Inferior parietal cortex (tissue), 1 donor: Measurements from ENCODE around the gene SPATA2.
"Not testable (repeated sequence)": the region's sequence is repeated elsewhere in the genome, so short reads cannot be mapped to it uniquely, and the experiment has no call there.

Experiments
- DNase-seq: peaks from one replicate; pipeline ENCODE4 v3.0.0-alpha.2; 2016; ENCODE audit errors: extremely low spot score

SPATA2 gene

GRCh38 chr20:49885558-49886332 is 29.6 kb downstream of the SPATA2 start:
- DNase-seq = no peak

GRCh38 chr20:49883246-49883802 is 32.0 kb downstream of the SPATA2 start:
- no peak for DNase-seq

GRCh38 chr20:49882171-49882970 is 33.0 kb downstream of the SPATA2 start:
- DNase-seq = no peak

DNA sequence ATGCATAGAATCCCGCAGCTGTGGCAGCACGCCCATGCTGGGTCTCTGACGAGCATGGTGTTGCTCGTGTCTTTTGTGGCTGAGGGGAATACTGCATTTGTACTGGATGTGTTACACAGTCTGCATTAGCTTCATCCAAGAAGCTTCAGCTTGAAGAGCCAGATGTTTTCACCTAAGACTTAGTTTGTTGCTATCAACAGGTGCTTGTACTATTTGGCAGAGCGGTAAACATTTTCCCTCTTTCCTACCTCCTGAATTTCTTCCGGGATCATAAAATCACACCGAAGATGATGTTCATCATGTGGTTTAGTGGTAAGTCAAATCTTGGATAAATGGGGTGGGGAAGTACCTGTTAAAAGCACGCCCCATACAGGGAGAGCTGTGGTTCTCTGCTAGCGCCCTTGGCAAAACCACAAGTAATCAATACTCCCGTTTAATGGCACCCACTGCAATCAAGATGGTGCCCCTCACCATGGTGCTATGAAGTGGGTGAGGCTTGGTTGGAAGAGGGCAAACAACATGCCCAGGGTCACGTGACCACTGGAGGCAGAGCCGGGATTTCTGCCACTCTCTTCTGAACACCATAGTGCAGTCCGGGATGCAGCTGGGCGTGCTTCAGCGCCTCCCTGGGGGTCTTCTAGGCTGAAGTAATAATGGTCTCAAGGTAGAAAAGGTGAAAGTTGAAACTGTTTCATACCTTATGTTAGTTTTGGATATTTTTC is 34.4 kb downstream of the SPATA2 start:
- no peak for DNase-seq

DNA sequence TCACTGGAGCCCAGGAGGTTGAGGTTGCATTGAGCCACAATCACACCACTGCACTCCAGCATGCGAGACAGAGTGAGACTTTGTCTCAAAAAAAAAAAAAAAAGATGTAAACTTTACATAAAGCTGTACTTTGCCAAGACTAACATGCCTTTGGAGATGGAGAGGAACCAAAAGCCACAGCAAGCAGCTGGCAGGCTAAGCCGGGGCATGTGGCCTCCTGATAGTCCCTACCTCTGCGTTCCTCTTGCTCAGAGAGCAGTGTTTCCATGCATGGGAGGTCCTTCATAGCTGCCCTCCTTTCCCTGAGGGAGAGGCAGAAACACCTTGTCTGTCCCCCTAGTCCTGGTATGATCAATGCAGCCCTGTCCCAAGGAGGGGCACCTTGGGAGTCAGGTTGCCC is 35.2 kb downstream of the SPATA2 start:
- no peak for DNase-seq

DNA sequence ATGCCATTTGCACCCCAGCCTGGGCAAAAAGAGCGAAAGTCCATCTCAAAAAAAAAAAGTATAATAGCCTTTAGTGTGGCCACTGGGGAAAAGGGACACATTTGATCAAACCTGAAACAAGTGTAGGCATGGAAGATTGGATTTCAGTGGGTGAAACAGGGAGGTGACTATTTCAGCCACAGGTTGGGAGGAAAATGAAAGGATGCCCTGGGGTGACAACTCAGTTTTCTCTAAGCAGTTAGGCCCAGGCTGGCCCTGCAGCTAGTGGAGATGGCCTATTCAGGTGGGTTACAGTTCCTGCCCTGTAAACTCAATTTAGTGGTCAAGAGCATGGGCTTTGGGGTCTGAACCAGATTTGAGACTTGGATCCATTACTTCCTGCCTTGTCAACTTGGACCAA is 36.4 kb downstream of the SPATA2 start:
- no peak for DNase-seq

GRCh38 chr20:49877386-49877921 is 37.9 kb downstream of the SPATA2 start:
- no peak for DNase-seq

GRCh38 chr20:49874696-49875095 is 40.6 kb downstream of the SPATA2 start:
- no peak for DNase-seq

DNA sequence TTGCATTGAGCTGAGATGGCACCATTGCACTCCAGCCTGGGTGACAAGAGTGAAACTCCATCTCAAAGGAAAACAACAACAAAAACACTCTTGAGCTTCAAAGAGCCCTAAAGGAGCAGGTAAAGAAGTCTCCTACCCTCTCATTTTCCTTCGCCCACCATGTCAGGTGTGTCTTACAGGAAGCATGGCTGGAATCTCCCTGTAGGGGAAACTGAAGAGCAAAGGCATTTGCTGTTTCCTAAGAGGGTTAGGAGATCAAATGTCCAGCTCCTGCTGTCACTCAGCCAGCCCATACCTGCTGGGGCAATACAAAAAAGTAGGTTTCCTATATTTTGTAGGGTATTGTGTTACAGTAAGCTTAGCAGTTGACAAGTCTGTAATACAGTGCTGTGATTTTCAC is 43.3 kb downstream of the SPATA2 start:
- no peak for DNase-seq

- DNase-seq = no peak
Measured at GRCh38 chr20:49871391-49871948, 43.9 kb downstream of the SPATA2 start.

DNA sequence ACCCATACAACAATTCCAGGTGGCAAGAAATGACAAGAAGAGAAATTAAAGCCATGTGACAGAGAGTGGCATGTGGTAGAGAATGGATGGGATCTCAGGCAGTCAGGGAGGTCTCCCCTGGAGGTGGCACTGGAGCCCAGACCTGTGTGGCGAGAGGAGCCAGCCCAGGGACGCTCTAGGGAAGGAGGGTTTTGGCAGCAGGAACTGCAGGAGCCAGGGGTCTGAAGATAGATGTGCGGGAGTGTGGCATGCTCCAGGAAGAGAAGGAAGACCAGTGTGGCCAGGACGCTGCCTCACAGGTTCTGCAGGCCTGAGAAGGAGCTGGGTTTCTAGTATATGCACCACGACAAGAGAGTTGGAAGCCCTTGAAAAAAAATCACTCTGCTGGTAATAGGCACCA is 45.1 kb downstream of the SPATA2 start:
- DNase-seq = no peak

GRCh38 chr20:49868964-49869363 is 46.4 kb downstream of the SPATA2 start:
- no peak for DNase-seq

GRCh38 chr20:49868538-49868937 is 46.8 kb downstream of the SPATA2 start:
- no peak for DNase-seq

- no peak for DNase-seq
Measured at GRCh38 chr20:49867453-49868215, 47.7 kb downstream of the SPATA2 start.

GRCh38 chr20:49866051-49866450 is 49.3 kb downstream of the SPATA2 start:
- no peak for DNase-seq

- DNase-seq = no peak
Measured at GRCh38 chr20:49865559-49865958, 49.8 kb downstream of the SPATA2 start.

GRCh38 chr20:49863666-49864065 is 51.7 kb downstream of the SPATA2 start:
- DNase-seq = no peak

GRCh38 chr20:49862607-49863200 is 52.6 kb downstream of the SPATA2 start:
- DNase-seq = no peak

GRCh38 chr20:49861232-49861631 is 54.1 kb downstream of the SPATA2 start:
- DNase-seq = not testable (repeated sequence)

DNA sequence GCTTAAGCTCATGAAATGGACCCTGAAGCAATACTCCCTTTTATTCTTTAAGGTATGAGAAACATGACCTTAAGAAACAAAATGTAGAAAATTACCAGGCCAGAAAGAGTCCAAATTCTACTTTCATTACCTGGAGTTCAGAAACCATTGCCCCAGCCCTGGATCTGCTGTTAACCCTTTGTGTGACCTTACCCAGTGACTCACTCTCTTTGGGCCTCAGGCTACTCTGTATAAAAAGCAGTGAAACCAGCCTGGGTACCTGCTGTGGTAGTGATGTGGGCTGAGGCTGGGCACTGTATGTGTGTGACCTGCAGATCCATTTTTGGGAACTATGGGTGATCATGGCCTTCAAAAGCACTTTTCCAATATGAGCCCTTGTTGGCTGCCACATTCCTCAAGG is 55.5 kb downstream of the SPATA2 start:
- no peak for DNase-seq
